HG03196 (cell line): ENCODE results near the gene EIF4EBP3.
A peak's percentile ranks its signal among the peaks of the same experiment; 100 is the strongest.

Source experiments
- ATAC-seq: cut with Tn5 transposase; IDR thresholded peaks from one replicate; pipeline ENCODE4 v1.9.1; 2021; ENCODE audit not compliant: unreplicated experiment

EIF4EBP3 gene

DNA sequence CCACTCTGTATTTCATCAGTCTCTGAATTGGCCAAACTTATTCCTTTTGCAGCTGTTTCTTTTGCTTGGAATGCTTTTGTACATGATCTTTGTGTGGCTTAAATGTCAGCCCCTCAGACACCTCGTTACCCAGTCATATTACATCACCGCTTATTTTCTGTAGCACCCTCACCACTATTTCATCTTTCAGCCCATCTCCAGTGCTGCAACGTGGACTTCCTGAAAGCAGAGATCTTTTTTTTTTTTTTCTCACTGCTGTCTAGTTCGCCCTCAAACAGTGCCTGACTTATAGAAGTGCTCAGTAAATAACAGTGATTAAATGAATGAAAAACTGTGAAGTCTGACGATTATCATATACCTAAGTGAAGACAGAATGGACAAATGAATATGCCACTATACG is 9.0 kb downstream of the EIF4EBP3 start:
- no peak for ATAC-seq

DNA sequence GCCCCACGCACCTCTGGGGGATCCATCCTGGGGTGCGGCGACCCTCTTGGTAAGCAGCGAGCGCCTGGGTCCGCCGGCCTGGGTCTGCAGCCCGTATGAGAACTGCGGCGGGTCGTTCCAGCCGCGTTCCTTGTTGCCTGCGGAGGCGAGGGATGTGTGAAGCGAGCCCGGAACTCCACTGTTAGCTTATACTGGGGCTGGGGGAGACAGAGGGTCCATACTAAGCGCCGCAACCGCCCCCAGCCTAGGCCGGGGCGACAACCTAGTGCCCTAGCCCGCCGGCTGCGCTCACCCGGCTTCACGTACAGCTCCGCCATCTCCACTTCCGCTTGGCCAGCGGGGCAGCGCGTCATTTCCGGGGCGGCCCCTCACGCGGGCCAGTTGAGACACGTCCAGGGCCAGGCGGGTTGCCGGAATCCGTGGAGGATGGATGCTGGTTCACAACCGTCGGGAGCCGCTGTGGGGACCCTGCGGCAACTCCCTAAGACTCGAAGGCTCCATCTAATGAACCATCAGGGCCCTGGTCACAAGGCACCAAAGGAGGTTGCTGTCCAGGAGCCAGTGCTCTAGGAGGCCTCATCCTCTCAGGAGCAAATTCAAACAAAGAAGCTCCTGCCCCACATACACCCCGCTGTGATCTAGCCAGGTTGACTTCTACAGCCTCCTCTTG is 9.8 kb downstream of the EIF4EBP3 start, which contains the start of gene SRA1:
Gene SRA1 (minus strand): TSS at position 338 of the 670 bp plus-strand sequence. CDS start 21 bp downstream, at position 317.
- ATAC-seq = peak; percentile 94

GRCh38 chr5:140557965-140558364 is 10.5 kb downstream of the EIF4EBP3 start:
- no peak for ATAC-seq

- ATAC-seq = no peak
Measured at GRCh38 chr5:140558542-140558941, 11.1 kb downstream of the EIF4EBP3 start.

GRCh38 chr5:140560227-140560626 is 12.8 kb downstream of the EIF4EBP3 start:
- ATAC-seq = no peak

DNA sequence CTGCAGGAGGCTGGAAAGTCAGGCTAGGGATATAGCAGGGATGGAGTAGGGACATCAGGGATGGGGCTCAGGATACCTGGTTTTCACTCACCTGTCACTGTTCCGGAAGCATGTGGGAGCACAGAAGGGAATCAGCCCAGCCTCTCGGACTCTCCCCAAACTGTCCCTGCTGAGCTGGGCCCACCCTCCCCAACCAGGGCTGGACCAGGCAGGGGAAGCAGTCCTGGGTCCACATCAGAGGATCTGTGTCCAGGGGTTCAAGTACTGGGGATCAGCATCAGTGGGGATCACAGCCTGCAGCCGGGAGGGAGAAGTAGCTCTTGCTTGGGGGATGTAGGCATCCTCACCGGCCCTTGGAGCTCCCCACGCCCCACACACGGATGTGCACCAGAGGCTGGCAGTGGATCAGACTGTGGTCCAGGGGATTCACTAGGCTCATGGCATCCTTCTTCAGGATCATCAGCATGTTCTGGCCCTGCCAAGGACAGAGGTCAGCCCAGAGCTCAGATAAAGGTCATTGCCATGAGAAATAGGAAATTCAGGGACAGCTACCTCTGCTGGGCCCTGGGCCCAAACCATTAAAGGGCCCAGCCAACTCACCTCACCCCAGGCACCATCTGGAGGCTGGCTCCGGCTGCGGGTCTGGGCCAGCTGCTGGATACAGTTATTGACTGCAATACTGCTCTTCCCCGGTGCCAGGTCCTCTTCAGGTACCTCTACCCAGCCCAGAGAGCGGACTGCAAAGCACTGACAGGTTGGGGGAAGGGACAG is 14.5 kb downstream of the EIF4EBP3 start:
- ATAC-seq = no peak

DNA sequence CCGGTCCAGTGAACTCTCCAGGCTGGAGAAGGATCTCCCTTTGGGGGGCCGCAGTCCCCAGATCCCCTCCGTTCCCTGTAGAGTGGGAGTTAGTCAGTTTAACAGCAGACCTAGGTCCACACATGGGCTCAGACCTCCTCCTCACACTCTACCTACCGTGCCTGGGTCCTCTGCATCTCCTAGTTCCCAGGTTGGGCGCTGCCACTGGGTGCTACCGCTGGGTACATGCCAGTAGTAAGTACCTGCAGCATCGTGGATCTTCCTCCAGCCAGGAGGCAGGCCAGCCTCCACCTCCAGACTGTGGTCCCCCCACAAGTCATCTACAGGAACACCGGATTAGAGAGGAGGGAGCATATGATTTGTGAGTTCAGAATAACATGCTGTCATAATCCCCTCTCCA is 16.1 kb downstream of the EIF4EBP3 start:
- no peak for ATAC-seq

GRCh38 chr5:140564196-140565023 is 16.9 kb downstream of the EIF4EBP3 start, which contains the start of the genes APBB3 and SLC35A4:
APBB3 (minus strand) TSS chr5:140564598; CDS start chr5:140564245, 353 bp downstream.
SLC35A4 (plus strand) TSS chr5:140564828; CDS start chr5:140567170, 2,342 bp downstream.
- peak; percentile 89 for ATAC-seq

DNA sequence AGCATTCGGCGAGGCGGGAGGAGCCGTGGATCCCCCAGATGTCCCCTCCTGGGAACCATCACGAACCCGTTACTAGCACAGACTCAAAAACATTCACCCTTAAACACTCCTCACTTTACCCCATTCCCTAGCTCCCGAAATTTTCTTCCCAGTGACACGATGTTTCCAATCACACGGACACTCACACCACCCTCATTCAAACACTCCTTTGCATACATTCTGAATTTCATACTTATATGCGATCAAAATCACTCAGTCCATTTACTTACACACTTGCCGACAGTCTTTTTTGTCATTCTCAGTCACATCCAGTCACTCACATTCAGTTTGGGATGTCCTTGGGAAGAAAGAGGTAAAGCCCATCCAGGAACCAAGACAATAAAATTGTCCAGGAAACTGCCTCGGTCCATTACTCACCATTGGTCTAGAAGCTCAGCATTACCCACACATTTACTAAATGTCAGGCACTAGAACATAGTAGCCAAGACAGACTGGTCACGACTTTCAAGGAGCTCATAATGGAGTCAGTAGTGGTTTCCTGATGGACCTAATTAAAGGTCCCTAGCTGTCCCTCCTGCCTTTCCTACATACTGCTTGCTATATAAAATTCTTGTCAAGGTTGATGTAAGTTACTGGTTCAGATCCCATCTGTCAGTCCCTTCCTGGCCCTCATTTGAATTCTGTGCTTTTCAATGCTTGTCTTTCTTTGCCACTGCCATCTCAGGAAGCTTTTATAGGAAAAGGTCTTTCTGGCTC is 17.7 kb downstream of the EIF4EBP3 start:
- ATAC-seq = no peak

DNA sequence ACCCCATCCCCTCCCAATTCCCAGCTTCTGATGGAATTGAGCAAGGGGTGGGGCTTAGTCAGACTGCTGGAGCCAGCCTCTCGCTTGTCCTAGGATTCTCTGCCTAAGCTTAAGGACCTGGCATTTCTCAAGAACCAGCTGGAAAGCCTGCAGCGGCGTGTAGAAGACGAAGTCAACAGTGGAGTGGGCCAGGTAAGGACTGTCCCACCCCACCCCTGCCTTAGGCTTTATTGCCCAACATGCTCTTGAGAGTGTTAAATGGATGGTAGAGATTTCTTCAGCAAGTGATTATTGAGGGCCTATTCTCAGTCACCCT is 18.3 kb downstream of the EIF4EBP3 start:
- ATAC-seq = no peak

DNA sequence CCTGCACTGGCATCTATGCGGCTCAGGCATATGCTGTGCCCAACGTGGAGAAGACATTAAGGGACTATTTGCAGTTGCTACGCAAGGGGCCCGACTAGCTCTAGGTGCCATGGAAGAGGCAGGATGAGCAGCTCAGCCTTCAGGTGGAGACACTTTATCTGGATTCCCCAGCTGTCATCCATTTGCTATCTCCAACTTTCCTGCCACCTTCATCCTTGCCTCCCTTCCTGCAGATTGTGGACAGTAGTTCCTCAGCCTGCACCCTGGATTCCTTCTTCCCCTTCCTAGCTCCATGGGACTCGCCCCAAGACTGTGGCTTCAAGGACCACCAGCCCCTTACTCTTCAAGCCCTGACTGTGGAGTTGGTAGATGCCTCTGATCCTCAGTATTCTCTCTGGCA is 19.2 kb downstream of the EIF4EBP3 start:
- no peak for ATAC-seq

DNA sequence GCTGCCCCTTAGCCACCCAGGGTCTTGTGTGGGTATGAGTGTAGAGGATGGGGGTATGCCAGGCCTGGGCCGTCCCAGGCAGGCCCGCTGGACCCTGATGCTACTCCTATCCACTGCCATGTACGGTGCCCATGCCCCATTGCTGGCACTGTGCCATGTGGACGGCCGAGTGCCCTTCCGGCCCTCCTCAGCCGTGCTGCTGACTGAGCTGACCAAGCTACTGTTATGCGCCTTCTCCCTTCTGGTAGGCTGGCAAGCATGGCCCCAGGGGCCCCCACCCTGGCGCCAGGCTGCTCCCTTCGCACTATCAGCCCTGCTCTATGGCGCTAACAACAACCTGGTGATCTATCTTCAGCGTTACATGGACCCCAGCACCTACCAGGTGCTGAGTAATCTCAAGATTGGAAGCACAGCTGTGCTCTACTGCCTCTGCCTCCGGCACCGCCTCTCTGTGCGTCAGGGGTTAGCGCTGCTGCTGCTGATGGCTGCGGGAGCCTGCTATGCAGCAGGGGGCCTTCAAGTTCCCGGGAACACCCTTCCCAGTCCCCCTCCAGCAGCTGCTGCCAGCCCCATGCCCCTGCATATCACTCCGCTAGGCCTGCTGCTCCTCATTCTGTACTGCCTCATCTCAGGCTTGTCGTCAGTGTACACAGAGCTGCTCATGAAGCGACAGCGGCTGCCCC is 19.8 kb downstream of the EIF4EBP3 start:
- ATAC-seq = no peak

- no peak for ATAC-seq
Measured at GRCh38 chr5:140567871-140568270, 20.4 kb downstream of the EIF4EBP3 start.

DNA sequence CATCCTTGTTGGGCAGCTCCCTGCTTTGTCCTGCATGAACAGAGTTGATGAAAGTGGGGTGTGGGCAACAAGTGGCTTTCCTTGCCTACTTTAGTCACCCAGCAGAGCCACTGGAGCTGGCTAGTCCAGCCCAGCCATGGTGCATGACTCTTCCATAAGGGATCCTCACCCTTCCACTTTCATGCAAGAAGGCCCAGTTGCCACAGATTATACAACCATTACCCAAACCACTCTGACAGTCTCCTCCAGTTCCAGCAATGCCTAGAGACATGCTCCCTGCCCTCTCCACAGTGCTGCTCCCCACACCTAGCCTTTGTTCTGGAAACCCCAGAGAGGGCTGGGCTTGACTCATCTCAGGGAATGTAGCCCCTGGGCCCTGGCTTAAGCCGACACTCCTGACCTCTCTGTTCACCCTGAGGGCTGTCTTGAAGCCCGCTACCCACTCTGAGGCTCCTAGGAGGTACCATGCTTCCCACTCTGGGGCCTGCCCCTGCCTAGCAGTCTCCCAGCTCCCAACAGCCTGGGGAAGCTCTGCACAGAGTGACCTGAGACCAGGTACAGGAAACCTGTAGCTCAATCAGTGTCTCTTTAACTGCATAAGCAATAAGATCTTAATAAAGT is 21.1 kb downstream of the EIF4EBP3 start:
- ATAC-seq = no peak

DNA sequence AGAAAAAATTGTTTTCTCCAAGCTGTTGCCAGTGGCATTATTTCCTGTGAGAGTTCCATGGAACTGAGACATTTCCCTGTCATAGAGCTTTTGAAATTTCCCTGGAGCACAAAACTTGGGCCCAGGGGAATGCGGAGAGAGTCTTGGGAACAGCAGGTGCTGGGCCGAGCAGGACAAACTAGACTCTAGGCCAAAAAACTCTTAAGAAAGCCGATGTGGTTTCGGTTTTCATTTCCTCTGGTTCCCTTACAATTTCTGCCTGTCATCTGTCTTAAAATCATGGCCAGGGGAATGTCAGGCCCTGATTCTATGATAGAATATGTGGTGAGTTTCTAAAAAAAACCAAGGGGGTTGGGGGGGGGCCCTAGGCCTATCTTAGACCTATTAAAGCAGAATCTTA is 21.7 kb downstream of the EIF4EBP3 start:
- no peak for ATAC-seq

DNA sequence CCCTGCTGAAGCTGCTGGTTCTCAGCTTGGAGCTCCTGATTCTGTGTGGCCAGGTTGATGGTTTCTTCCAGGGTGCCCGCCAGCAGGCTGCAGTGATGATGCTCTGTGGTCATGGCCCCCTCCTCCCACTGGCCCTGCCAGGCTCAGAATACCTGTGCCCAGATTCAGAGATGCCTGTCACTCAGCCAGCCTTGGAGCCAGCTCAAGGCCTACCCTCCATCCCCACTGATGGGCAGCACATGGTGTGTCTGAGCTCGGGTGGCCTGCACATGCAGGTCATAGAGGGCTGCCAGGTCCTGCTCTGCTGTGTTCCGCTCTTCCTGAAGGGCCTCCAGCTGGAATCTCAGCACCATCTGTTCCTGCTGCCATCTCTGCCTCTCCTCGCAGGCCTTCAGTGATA is 22.6 kb downstream of the EIF4EBP3 start:
- ATAC-seq = no peak

DNA sequence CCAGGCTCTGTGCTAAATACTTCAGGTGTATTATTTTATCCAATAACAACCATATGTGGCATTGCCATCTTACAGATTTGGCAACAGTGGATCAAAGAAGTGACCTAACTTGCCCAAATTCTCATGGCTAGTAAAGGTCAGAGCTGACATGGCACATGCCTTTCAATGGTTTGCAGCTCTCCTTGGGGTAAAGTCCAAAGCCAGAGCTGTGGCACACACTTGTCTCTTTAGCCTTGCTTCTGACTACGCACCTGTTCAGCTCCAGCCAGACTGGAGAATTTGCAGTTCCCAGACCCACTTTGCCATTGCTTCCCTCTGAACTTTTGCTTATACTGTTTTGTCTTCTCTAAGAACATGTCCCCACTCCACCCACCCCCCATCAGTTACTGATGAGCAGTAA is 23.0 kb downstream of the EIF4EBP3 start:
- no peak for ATAC-seq

GRCh38 chr5:140571105-140571504 is 23.6 kb downstream of the EIF4EBP3 start:
- ATAC-seq = no peak

DNA sequence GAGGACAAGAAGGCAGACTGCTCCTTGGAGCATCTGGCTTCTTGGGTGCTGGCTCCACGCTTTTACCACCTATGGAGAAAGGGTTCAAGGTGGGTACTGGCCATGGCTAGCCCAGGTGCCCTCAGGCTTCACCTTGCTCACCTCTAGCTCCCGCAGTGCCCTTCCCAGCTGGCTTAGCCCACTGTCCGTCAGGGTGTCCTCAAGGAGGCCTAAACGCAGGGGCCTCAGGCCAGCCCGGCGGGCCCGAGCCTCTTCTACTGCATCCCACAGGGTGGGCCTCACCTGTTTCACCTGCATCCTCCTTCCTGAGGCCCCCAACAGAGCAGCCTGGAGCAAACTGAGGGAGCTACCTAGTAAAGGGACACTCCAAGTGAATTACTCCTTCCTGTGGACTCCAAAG is 26.2 kb downstream of the EIF4EBP3 start:
- ATAC-seq = no peak

GRCh38 chr5:140574165-140574564 is 26.7 kb downstream of the EIF4EBP3 start:
- ATAC-seq = no peak
